WI38 (cell line): Measurements from ENCODE around the gene PPP2R5D.

Experiments
- H3K4me3 ChIP-seq: 2 replicates; pipeline ENCODE4 v1.5.1; 2011; ENCODE audit warnings: low read depth, mild to moderate bottlenecking, control low read depth, low read length
- TF ChIP-seq, protein P1 (sequence below): IDR thresholded peaks from 2 replicates; pipeline ENCODE4 v1.5.1; 2012; ENCODE audit warnings: low read depth, mild to moderate bottlenecking, control low read depth, low read length

The PPP2R5D gene

DNA sequence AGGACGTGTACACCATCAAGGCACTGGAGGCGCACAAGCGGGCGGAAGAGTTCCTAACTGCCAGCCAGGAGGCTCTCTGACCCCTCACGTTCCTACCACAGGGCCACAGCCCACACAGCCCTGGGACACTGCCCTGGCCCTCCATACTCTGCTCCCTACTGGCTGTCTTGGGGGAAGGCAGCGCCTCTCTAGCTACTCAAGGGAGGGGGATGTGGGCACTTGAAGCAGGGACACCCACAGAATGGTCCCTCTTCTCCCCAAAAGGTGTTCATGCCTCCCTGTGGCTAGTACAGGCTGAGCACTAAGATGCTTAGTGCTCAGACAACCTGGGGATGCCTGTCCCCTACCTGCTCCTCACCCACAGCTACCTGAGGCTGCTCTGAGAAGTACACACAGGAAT is 26.8 kb downstream of the PPP2R5D start:
- TF ChIP-seq, protein P1, sequence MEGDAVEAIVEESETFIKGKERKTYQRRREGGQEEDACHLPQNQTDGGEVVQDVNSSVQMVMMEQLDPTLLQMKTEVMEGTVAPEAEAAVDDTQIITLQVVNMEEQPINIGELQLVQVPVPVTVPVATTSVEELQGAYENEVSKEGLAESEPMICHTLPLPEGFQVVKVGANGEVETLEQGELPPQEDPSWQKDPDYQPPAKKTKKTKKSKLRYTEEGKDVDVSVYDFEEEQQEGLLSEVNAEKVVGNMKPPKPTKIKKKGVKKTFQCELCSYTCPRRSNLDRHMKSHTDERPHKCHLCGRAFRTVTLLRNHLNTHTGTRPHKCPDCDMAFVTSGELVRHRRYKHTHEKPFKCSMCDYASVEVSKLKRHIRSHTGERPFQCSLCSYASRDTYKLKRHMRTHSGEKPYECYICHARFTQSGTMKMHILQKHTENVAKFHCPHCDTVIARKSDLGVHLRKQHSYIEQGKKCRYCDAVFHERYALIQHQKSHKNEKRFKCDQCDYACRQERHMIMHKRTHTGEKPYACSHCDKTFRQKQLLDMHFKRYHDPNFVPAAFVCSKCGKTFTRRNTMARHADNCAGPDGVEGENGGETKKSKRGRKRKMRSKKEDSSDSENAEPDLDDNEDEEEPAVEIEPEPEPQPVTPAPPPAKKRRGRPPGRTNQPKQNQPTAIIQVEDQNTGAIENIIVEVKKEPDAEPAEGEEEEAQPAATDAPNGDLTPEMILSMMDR = no peak
- no peak overlapping the region for H3K4me3 ChIP-seq

- TF ChIP-seq, protein P1 = no peak
- H3K4me3 ChIP-seq = peak overlapping the region; percentile 78
Measured at GRCh38 chr6:43012364-43012763, 28.0 kb downstream of the PPP2R5D start.

- TF ChIP-seq, protein P1 = no peak
- H3K4me3 ChIP-seq = peak overlapping the region; percentile 78
Measured at GRCh38 chr6:43013097-43013842, 28.9 kb downstream of the PPP2R5D start.

DNA sequence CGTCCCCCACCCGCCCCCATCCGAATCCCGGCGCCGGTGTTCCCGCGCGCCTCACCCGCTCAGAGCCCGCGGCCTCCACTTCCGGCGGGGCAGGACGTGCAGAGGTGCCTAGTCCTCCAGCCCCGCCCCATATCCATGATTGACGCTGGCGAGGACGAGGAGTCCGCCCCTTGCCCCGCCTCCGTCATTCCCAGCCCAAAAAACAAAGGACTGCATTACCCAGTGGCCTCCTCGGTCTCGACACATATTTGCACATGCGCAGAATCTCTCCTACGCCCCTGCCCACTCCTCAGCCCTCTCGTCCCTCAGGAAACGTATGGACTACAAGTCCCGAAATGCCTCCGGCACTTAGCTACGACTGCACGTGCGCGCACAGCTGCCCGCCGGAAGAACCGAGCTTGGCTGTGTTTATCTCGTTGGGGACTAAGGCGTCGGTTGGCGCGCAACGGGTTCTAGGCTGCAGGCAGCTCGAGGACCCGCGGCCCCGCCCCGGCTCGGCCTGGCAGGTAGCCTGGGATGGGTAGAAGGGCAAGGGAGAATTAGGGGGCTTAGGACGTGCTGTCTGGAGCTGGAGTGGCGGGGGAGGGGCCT is 29.6 kb downstream of the PPP2R5D start, which contains the start of the genes KLHDC3 and MEA1:
Gene KLHDC3 (plus strand): TSS at position 407 of the 591 bp plus-strand sequence. CDS start 2,944 bp downstream, outside the sequence.
Gene MEA1 (minus strand): TSS at position 104 of the 591 bp plus-strand sequence. CDS start 133 bp downstream, outside the sequence.
- TF ChIP-seq, protein P1 = no peak
- H3K4me3 ChIP-seq = peak within 1 kb of the TSS; percentile 92

GRCh38 chr6:43014434-43014909 is 30.1 kb downstream of the PPP2R5D start:
- peak overlapping the region; percentile 92 for H3K4me3 ChIP-seq
- TF ChIP-seq, protein P1 = no peak

- TF ChIP-seq, protein P1 = no peak
- H3K4me3 ChIP-seq = no peak overlapping the region
Measured at GRCh38 chr6:43016176-43016942, 32.0 kb downstream of the PPP2R5D start.
